HCT116 (cell line): ENCODE measurements around the gene MYBPH.

Experiments used
- FOSL1 ChIP-seq: IDR thresholded peaks from 2 replicates; pipeline ENCODE4 v1.6.1; 2012; ENCODE audit warnings: low read depth
- POLR2A ChIP-seq: IDR thresholded peaks from 2 replicates; pipeline ENCODE4 v1.7.0; 2011; ENCODE audit warnings: borderline replicate concordance; ENCODE audit not compliant: insufficient read depth, insufficient read length; ENCODE audit errors: extremely low read depth
- ZNF274 ChIP-seq: fragments of 200-500 bp; sonication (Bioruptor generic); IDR thresholded peaks from 2 replicates; pipeline ENCODE4 v1.6.1; 2014; ENCODE audit warnings: mild to moderate bottlenecking, low read depth, low read length, inconsistent platforms
- TF ChIP-seq, protein P1 (sequence below), 3 experiments: fragments of 200-600 bp in 1 of 3; sonication (generic) in 1 of 3; IDR thresholded peaks in 2 of 3; conservative IDR thresholded peaks in 1 of 3; 2 replicates each; pipeline ENCODE4 v1.5.1; 2012 to 2017; ENCODE audit warnings: low read depth in 2 of 3, low read length in 2 of 3, antibody characterized with exemption in 1 of 3, borderline replicate concordance in 1 of 3, control low read depth in 1 of 3, mild to moderate bottlenecking in 1 of 3, mixed read lengths in 1 of 3, mixed run types in 1 of 3, moderate library complexity in 1 of 3; ENCODE audit not compliant: insufficient read depth in 1 of 3
- TF ChIP-seq, protein P2 (sequence below): IDR thresholded peaks from 2 replicates; pipeline ENCODE4 v1.6.1; 2012
- TF ChIP-seq, protein P3 (sequence below): IDR thresholded peaks from 2 replicates; pipeline ENCODE4 v1.6.1; 2012

DNA sequence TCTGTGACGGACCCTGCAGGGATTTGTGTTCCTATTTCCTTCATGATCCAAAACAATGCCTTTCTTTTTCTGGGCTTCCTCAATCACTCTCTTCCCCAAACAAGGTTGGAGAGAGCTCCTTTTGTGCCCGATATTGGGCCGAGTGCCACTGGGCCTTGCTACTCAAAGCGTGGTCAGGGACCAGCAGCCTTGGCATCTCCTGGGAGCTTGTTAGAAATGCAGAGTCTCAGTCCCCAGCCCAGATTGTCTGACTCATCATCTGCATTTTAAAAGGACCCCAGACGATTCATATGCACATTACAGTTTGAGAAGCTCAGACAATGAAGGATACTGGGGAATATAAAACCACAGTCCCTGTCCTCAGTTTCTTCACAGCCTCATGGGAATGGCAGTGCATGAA lies 28.2 kb downstream of the MYBPH start:
- TF ChIP-seq ZNF274 (no peak), FOSL1 (no peak), POLR2A (no peak)
- TF ChIP-seq, protein P1, sequence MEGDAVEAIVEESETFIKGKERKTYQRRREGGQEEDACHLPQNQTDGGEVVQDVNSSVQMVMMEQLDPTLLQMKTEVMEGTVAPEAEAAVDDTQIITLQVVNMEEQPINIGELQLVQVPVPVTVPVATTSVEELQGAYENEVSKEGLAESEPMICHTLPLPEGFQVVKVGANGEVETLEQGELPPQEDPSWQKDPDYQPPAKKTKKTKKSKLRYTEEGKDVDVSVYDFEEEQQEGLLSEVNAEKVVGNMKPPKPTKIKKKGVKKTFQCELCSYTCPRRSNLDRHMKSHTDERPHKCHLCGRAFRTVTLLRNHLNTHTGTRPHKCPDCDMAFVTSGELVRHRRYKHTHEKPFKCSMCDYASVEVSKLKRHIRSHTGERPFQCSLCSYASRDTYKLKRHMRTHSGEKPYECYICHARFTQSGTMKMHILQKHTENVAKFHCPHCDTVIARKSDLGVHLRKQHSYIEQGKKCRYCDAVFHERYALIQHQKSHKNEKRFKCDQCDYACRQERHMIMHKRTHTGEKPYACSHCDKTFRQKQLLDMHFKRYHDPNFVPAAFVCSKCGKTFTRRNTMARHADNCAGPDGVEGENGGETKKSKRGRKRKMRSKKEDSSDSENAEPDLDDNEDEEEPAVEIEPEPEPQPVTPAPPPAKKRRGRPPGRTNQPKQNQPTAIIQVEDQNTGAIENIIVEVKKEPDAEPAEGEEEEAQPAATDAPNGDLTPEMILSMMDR (IDR thresholded peaks at IDR 0.05 in 2 of 3, conservative IDR thresholded peaks at IDR 0.05 in 1 of 3; ENCODE audit: borderline replicate concordance in 1 of 3, insufficient read depth in 1 of 3, low read depth in 2 of 3, low read length in 2 of 3) = no peak
- TF ChIP-seq, protein P2, sequence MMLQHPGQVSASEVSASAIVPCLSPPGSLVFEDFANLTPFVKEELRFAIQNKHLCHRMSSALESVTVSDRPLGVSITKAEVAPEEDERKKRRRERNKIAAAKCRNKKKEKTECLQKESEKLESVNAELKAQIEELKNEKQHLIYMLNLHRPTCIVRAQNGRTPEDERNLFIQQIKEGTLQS = no peak
- TF ChIP-seq, protein P3, sequence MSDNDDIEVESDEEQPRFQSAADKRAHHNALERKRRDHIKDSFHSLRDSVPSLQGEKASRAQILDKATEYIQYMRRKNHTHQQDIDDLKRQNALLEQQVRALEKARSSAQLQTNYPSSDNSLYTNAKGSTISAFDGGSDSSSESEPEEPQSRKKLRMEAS = no peak
